GM18507 (cell line): ENCODE measurements around the gene WAPL.
"Not testable (repeated sequence)": the region's sequence is repeated elsewhere in the genome, so short reads cannot be mapped to it uniquely, and the experiment has no call there.

ENCODE experiments used
- DNase-seq: peaks from one replicate; pipeline ENCODE4 v3.0.0; 2011; ENCODE audit warnings: low read depth; ENCODE audit not compliant: insufficient read length; ENCODE audit errors: extremely low spot score
- FAIRE-seq: peaks from 2 replicates; lab custom pipeline; 2011; peaks lifted over from hg19 to GRCh38; lab: Jason Lieb, UNC

Gene WAPL

GRCh38 chr10:86393862-86394455 lies 127.6 kb downstream of the WAPL start:
- DNase-seq (no peak), FAIRE-seq (peak; percentile 60)

- FAIRE-seq (no peak), DNase-seq (no peak)
Measured at GRCh38 chr10:86393362-86393761, 128.2 kb downstream of the WAPL start.

GRCh38 chr10:86392723-86393094 lies 128.9 kb downstream of the WAPL start:
- DNase-seq (peak; percentile 51), FAIRE-seq (peak; percentile 95)

- no peak for DNase-seq
- peak; percentile 78 for FAIRE-seq
Measured at GRCh38 chr10:86391986-86392722, 129.4 kb downstream of the WAPL start.

- FAIRE-seq (no peak), DNase-seq (no peak)
Measured at GRCh38 chr10:86391236-86391840, 130.3 kb downstream of the WAPL start.

GRCh38 chr10:86390337-86391120 lies 131.1 kb downstream of the WAPL start:
- peak; percentile 36 for FAIRE-seq
- DNase-seq = no peak

GRCh38 chr10:86389441-86390193 lies 132.0 kb downstream of the WAPL start:
- FAIRE-seq (peak; percentile 91), DNase-seq (peak; percentile 68)

- not testable (repeated sequence) for FAIRE-seq, DNase-seq
Measured at GRCh38 chr10:86389109-86389440, 132.5 kb downstream of the WAPL start.

GRCh38 chr10:86388119-86388704 lies 133.4 kb downstream of the WAPL start:
- no peak for DNase-seq
- FAIRE-seq = no peak

GRCh38 chr10:86387178-86387794 lies 134.3 kb downstream of the WAPL start:
- DNase-seq = no peak
- FAIRE-seq = no peak

GRCh38 chr10:86385806-86386205 lies 135.8 kb downstream of the WAPL start:
- FAIRE-seq = no peak

More at GRCh38 chr10:86385806-86386205, 135.8 kb downstream of the WAPL start:
- DNase-seq = no peak
